HG03280 (cell line): Measurements from ENCODE around the gene S100A6.
"Not testable (repeated sequence)": the region's sequence is repeated elsewhere in the genome, so short reads cannot be mapped to it uniquely, and the experiment has no call there.

Experiments
- ATAC-seq: cut with Tn5 transposase; IDR thresholded peaks from one replicate; pipeline ENCODE4 v1.9.1; 2021; ENCODE audit warnings: mild to moderate bottlenecking, moderate library complexity; ENCODE audit not compliant: unreplicated experiment

The S100A6 gene

DNA sequence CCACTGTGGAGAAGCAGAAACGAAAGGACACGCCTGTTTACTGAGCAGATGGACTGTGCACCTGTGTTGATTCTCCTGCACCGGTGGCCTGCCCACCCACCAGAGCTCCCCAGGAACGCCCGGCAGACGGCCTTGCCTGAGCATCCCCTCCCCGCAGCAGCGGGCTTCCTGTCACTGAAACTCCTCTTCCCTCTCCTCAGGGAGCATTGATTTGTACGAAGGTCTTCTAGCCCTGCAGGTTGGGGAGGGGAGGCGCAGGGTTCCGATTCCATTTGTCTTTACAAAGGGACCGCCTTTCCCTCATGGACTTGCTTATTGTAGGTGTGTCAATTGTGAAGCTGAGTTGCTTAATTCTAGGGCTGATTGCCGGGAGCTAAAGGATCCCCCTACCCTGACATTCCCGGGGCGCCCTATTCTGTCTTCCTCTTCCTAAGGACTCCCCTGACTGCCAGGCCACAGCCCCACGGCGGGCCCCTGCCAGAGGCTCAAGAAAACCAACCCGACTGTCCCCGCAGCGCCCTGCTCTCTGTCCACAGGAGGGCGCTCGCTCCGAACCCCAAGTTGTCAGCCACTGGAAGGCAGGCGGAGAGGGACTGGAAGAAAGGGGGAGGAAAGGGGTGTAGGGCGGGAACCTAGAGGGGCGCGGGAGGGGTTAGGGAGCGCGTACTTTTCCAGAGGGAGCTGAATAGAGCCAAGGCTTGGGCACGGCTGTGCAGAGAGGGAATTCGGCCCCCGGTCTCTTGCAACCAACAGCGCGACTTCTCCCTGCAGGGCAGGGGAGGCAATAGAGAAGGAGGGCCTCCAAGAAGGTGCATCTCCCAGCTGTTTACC lies 2.8 kb downstream of the S100A6 start:
- ATAC-seq, result no peak

DNA sequence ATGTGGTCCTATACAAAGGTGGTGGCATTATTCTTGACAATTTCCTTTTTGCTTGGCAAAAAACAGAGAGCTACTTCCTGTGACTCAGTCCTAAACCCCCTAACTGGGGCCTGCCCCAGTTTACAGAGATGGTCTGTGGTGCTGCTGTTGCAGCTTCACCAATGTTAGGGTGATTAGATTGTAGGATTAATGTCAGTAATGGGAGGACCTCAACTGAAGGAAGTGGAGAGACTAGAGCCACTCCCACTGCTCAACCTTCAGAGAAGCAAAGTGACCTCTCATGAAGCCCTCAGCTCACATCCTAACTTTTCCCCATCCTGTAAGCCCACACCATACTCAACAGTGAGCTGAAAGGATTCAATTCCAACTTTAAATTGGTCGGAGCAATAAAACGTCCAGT lies 3.6 kb downstream of the S100A6 start:
- no peak for ATAC-seq

DNA sequence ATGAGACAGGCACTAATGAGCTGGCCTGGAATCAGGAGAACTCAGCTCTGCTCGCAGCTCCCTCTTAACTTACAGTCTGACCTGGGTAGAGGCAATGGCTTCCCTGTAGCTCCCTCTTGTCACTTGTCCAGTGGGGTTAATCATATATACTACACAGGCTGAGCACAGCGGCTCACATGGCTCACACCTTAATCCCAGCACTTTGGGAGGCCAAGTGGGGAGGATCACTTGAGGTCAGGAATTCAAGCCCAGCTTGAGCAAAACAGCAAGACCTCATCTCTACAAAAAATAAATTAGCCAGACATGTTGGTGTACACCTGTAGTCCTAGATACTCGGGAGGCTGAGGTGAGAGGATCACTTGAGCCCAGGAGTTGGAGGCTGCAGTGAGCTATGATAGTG lies 4.2 kb downstream of the S100A6 start:
- no peak for ATAC-seq

DNA sequence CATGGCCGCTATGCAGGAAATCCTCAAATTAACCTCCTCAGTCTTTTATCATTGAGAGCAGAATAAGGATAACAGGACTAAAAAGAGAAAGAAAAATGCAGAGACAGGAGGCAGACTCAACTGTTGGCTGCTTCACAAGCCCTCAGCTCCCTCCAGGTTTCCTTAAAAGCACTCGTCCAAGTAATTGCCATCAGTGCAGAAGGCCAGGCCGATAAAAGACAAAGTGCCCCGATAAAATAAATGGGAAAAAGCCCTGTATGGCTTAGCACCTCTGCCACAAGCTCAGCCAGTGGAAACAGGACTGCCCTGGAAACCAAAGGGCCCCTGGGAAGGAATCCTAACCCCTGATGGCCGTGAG lies 8.1 kb downstream of the S100A6 start:
- no peak for ATAC-seq

DNA sequence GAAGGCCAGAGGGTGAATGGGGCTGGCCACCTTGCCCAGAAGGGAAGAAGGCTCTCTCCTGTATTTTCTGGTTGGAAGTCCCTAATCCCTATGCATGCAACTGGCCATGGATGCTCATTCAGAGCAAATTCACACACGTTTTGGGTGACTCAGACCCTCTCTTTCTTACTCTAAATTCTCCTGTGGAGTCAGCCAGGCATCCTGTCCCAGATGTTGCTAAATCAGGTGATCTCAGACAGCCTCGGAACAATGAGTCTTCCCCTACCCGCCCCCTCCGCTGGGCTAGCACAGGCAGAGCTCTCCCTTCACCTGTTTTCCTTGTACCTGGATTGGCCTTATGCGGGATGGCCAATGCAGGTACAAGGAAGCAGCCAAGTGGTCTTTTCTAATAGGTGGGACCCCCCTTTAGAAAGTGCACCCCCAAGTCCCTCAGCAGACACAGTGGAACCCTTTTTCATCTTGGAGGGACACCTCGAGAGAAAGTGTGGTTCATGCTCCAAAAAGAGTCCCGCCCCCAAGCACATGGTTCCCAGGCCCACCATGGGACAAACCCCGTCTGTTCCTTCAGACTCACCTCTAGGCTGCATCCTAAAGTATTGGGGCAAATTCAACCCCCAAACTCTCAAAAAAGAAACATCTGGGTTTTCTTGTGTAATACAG lies 8.6 kb downstream of the S100A6 start:
- no peak for ATAC-seq

DNA sequence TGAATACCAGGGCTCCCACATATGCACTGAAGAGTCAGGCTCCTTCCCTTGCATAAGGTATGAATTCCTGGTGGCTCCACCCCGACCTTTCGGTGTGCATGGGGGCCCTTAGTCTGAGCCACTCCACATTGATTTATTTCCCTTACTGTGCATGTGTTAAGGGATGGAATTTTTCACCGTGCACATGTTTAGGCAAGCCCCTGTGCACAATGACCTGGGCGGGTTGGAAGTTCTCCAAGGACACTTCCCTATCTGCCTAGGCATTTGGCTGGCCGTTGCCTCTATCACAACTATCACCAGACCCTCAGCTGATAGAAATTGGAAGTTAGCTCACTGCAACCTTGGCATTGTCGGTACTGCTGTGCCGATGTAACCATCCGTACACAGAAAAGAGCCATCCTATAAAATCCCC lies 9.7 kb downstream of the S100A6 start:
- ATAC-seq, result no peak

DNA sequence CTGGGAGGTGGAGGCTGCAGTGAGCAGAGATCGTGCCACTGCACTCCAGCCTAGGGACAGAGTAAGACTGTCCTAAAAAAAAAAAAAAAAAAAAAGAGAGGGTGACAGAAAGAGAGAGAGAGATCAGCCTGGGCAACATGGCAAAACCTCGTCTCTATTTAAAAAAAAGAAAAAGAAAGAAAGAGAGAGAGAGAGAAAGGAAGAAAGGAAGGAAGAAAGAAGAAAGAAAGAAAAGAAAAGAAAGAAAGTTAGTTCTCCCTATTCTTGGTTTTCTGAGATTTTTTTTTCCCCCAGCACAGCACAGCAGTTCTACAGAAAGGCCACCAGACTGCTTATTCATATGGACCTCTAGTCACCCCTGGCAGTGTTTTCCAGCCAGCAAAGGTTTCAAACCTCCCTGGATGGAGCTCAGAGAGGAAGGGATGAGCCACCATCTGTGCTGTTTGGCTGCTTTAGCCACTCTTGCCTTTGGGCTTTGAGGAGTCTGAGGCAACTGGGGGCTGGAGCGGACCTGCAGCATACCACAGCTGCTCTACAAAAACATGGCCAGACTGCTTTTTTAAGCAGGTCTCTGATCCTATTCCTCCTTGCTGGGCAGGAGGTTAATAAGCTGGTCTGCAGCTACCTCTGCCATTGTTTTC lies 10.6 kb downstream of the S100A6 start:
- no peak for ATAC-seq

DNA sequence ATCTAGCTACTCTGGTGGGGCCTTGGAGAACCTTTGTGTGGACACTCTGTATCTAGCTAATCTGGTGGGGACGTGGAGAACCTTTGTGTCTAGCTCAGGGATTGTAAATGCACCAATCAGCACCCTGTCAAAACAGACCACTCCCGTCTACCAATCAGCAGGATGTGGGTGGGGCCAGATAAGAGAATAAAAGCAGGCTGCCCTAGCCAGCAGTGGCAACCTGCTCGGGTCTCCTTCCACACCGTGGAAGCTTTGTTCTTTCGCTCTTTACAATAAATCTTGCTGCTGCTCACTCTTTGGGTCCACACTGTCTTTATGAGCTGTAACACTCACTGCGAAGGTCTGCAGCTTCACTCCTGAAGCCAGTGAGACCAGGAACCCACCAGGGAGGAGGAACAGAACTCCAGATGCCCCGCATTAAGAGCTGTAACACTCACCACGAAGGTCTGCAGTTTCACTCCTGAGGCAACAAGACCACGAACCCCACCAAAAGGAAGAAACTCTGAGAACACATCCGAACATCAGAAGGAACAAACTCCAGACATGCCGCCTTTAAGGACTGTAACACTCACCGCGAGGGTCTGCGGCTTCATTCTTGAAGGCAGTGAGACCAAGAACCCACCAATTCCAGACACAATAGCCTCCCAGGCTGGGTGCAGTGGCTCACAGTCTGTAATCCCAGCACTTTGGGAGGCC lies 13.3 kb downstream of the S100A6 start:
- ATAC-seq, result not testable (repeated sequence)

DNA sequence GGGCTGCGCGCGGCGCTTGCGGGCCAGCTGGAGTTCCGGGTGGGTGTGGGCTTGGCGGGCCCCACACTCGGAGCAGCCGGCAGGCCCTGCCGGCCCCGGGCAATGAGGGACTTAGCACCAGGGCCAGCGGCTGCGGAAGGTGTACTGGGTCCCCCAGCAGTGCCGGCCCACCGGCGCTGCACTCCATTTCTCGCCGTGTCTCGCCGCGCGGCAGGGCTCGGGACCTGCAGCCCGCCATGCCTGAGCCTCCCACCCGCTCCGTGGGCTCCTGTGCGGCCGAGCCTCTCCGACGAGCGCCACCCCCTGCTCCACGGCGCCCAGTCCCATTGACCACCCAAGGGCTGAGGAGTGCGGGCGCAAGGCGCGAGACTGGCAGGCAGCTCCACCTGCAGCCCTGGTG lies 14.0 kb downstream of the S100A6 start:
- ATAC-seq, result not testable (repeated sequence)

DNA sequence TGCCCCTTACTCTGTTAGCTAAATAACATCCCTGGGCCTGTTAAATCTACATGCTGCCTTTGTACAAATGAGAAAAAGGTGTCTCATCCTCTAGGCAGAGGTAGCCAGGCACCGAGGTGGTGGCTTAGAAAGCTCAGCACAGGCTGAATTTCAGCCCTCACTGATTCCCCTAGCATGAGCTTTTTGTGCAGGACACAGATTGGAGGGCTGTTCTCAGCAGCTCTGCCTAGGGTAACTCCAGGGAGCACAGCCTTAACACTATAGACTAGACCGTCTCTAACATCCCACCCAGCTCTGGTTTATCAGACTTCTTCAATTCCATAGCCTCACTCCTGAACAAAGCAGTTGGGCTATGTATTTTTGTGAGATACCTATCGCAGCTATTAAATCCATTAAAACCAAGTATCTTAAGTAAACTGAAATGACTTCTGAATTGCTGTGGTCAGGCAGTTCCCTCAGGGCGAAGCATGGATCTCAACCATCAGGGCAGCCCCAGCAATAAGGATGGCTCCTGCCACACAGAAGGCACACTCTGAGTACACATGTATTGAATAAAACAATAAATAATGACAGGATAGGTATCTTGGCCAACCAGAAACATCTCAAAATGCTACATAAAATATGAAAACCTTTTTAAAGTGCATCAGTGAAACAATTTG lies 14.8 kb downstream of the S100A6 start:
- ATAC-seq, result no peak

DNA sequence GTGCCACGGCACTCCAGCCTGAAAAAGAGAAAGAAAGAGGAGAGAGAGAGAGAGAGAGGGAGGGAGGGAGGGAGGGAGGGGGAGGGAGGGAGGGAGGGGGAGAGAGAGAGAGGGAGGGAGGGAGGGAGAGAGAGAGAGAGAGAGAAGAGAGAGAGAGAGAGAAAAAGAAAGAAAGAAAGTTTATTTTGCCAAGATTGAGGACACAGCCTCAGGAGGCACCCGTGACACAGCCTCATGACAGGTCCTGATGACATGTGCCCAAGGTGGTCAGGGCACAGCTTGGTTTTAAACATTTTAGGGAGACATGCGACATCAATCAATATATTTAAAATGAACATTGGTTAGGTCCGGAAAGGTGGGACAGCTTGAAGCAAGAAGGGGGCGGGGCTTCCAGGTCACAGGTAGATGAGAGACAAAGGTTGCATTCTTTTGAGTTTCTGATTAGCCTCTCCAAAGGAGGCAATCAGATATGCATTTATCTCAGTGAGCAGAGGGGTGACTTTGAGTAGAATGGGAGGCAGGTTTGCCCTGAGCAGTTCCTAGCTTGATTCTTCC lies 15.6 kb downstream of the S100A6 start:
- not testable (repeated sequence) for ATAC-seq

DNA sequence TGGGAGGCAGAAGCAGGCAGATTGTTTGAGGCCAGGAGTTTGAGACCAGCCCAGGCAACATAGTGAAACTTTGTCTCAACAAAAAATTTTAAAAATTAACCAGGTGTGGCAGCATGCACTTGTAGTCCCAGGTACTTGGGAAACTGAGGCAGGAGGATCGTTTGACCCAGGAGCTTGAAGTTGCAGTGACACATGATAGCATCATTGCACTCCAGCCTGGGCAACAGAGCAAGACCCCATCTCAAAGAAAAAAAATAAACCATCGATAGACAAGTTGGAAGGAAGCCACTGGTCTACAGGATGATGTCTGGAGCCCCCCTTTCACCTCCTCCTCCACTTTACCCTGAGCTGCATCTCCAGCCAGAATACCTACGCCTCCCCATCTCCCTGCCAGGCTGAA lies 16.5 kb downstream of the S100A6 start:
- ATAC-seq, result no peak

DNA sequence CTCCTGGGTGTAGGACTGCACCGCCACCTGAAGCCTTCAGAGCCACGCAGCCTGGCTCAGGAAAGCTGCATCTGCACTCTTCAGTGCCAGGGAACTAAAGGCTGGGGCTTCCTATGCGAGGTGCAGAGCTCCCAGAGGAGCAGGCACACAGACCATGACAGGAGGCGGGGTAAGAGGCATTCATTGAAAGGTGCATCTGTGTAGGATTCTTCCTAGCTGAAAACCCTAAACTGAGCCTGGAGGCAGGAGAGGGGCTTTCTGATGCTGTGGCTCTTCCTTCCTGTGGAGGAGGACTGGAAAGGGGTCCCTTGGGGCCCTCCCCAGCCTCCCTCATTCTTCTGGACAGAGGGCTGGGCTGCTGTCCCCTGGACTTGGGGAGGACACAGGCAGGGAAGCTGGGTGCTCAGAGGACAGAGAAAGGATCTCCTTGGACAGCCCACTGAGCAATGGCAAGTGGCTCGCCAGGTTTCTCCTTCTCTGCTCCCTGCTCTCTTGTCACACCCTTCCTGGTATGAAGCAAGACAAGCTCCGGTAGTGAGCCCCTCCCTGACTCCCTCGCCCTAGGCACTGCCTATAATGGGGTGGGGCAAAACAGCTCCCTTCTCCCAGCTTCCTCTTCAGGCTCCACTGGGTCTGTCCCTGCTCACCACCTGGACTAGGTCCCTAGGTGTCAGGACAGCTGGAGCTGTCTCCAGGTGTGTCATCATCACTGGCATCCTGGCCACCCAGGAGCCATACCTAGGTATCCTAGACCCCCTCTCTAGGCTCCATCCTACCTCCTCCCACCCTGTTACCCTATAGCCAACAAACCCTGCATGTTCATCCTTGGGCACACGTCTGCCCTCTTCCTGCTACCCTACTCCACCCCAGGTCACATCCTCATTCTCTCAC lies 20.0 kb downstream of the S100A6 start:
- ATAC-seq, result no peak

DNA sequence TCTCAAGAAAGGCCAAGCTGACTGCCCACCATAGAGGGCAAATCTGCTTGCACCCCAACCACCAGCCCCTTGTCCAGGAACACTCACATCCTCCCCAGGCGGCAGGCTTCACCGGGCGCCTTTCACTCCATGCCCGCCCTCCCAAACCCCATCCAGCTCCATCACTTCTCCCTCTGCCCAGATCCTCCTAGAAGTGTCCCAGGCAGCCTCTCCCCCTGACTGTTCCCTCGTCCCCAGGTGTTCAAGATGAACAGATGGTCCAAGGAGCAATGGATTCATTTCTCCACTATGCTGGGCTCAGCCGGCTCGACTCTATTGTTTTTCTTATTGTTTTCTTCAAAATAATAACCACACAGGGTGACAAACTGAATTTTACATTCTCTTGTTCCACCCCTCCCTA lies 22.1 kb downstream of the S100A6 start:
- ATAC-seq, result no peak

DNA sequence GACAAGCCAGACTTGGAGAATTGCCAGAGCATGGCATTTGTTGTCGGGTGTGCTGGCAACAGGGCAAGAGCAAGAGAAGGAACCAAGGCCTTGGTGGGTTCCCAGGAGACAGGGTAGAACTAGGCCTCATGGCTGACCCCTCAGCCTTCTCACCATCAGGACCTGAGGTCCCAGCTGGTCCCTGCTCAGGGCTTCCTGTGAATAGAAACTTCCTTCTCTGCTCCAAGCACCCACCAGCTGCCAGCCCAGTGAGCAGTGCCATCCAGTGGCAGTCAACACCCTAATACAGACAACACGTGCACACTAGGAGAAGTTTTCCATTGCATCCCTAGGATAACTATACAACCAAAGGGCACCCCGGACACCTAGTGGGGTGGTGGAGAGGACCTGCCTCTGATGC lies 22.8 kb downstream of the S100A6 start:
- ATAC-seq, result no peak

DNA sequence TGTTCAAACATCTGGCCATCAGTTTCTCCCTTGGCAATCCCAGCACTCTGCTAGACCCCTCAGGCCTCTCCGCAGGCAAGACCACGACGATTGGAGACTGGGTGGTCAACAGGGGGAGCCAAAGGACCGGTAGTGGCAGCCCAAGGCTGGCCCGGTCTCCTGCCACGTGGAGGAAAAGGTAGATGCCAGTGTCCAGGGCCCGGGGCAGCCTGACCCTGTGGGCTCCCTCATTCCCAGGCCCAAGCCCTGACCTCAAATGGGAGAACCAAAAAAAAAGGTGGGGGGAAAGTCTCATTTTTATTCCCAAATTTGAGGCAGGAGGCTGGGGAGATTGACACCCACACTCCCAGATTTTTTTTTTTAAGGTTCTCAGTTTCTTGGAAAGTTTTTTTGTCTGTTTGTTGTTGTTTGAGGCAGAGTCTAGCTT lies 24.8 kb downstream of the S100A6 start:
- ATAC-seq, result no peak

DNA sequence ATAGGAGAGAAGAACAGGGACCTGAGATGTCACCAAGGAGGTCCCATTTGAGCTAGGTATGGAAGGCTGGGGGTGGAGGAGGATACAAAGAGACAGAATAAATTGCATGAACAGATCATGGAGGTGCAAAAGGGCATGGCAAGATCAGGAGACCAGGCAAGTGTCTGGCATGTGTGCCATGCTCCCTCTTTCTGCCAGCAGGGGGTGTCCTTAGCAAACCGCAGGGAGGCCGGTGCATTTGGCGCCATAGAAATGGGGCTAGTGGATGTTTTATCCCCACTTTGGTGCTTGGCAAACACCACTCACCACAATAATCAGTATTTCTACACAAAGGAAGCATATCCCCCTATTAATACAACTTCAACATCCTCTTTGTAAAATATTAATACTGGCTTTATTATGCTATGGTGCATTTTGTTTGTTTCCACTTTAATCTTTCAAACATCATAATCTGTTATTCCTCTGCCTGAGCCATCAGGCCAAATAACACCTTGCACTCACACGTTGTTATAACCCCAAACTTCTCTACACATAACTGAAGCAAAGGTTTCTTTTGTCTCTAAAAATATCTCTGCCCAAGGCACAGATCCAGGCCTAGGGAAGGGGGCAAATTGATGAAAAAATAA lies 25.9 kb downstream of the S100A6 start:
- ATAC-seq, result no peak

DNA sequence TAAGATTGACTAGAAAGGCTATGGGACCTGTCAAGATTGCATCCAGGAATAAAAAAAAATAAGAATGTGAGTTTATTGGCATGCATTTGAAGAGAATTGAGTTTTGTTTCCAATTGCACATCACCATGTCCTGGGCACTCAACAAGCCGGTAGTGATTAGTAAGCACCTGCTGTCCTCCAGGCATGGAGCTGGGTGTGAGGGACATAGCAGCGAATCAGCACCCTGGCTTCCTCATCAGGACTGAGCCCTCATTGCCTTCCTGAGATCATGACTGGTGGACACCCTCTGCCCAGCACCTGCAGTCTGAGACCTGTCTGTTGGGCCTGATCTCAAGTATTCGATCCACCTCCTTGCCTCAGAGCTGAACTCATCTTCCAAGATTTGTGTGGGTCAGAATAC lies 26.8 kb downstream of the S100A6 start:
- ATAC-seq, result no peak

DNA sequence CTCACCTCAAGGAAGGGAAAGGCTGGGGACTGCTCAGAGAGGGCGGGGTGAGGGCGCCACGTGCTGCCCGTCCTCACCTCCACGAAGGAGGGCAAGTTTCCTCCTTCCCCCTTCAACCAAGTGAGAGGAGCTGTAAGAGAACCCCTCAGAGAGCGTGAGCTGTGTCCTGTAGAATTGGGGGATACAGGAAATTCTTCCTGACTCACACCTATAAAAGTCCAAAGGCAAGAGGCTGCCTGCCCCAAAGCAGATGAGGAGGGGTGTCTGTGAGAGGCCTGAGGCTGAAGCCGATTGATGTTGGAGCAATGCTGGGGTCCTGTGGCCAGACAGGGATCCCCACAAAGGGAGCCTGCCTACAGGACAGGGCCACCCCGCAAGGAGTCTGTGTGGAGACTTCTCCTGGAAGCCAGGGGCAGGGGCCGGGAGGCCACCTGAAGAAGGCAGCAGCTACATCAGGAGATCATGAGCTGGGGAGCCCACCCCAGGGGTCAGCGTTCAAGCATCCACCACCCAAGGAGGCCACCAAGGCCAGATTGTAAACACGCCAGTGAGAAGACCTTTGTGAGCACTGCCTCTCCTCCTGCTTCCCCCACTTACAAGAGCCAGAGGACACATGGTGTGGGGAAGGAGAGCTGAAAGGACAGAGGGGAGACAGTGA lies 27.7 kb downstream of the S100A6 start:
- no peak for ATAC-seq
